ENCODE data around the gene HMSD. TPM values are rescaled to one million over a fixed set of nuclear protein-coding genes. Genes with fewer than 3 reads are reported as not detected.

Gene HMSD
- polyA plus RNA-seq, 3 donors, result not detected

DNA sequence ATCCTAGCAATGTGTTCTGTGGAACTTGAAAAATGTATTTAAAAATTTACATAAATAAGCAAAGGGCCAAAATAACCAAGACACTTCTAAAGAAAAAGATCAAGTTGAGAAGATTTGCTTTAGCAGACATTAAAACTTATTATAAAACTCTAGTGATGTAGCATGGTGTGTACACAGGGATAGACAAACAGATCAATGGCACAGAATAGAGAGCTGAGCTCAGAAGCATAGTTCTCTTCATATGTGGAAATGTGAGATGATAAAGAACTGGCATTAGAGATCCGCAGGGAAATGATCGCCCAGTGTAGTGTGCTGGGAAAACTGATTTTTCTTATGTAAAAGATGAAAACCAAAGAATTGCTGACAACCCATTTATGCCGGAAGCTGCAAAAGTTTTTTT, 60.2 kb downstream of the HMSD start:
- intact Hi-C loops (cut with micrococcal nuclease), result no loop called here
- Histone ChIP-seq H3K36me3 (replicated peaks in 1 of 2; ENCODE audit: control insufficient read depth in 1 of 2, insufficient read depth in 2 of 2, low read length in 2 of 2) (peaks cover 20 to 38% of the 10 kb centered on the region in 2 donors), H3K27ac (ENCODE audit: low read depth in 1 of 2, low read length in 2 of 2) (no peak overlapping the region), H3K79me2 (ENCODE audit: insufficient read depth, low read length) (no peaks in the 10 kb centered on the region), H3K9ac (ENCODE audit: insufficient read depth, low read length, poor library complexity, severe bottlenecking) (no peak overlapping the region), H4K20me1 (ENCODE audit: insufficient read depth, low read length) (no peaks in the 10 kb centered on the region), H3K4me3 (replicated peaks in 1 of 3; ENCODE audit: low read depth in 2 of 3, low read length in 3 of 3) (no peak overlapping the region), H3K9me3 (replicated peaks in 1 of 2; ENCODE audit: control insufficient read depth in 1 of 2, insufficient read depth in 1 of 2, low read length in 2 of 2) (no peaks in the 10 kb centered on the region), H3K27me3 (ENCODE audit: control insufficient read depth in 2 of 2, insufficient read depth in 2 of 2, low read length in 2 of 2) (no peaks in the 10 kb centered on the region), H3K4me2 (replicated peaks; ENCODE audit: extremely low read depth, low read length, poor library complexity, severe bottlenecking) (no peak overlapping the region), H3K4me1 (ENCODE audit: control insufficient read depth in 1 of 2, insufficient read depth in 2 of 2, low read length in 2 of 2) (no peaks in the 10 kb centered on the region), H2AFZ (ENCODE audit: insufficient read depth, low read depth, low read length, poor library complexity, severe bottlenecking) (no peak overlapping the region)
- Mint-ChIP-seq H3K27me3 (ENCODE audit: low read depth in 3 of 3) (no peaks in the 10 kb centered on the region), H3K4me3 (no peak overlapping the region), H3K27ac (no peak overlapping the region), H3K4me1 (no peaks in the 10 kb centered on the region), H3K9me3 (peaks cover 0 to 1% (median 0%) of the 10 kb centered on the region in 7 donors), H3K36me3 (peaks cover 31 to 57% of the 10 kb centered on the region in 2 donors)
- no peak for DNase-seq
- TF ChIP-seq, protein P1, sequence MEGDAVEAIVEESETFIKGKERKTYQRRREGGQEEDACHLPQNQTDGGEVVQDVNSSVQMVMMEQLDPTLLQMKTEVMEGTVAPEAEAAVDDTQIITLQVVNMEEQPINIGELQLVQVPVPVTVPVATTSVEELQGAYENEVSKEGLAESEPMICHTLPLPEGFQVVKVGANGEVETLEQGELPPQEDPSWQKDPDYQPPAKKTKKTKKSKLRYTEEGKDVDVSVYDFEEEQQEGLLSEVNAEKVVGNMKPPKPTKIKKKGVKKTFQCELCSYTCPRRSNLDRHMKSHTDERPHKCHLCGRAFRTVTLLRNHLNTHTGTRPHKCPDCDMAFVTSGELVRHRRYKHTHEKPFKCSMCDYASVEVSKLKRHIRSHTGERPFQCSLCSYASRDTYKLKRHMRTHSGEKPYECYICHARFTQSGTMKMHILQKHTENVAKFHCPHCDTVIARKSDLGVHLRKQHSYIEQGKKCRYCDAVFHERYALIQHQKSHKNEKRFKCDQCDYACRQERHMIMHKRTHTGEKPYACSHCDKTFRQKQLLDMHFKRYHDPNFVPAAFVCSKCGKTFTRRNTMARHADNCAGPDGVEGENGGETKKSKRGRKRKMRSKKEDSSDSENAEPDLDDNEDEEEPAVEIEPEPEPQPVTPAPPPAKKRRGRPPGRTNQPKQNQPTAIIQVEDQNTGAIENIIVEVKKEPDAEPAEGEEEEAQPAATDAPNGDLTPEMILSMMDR (IDR thresholded peaks at IDR 0.05), result no peak
- 94% methylated on average over 3 of the region's 3 CpGs for WGBS (ENCODE audit: insufficient coverage)

Other genes with a start within 250 kb of the HMSD start
- gene SERPINB11, start 246.3 kb upstream of the HMSD start, polyA plus RNA-seq, result not detected
- gene SERPINB7, start 173.9 kb upstream of the HMSD start, polyA plus RNA-seq, result not detected
- 10 to 100 TPM; 14.3 to 60.9 (median 19.9) TPM for gene SERPINB2, start 61.6 kb upstream of the HMSD start, polyA plus RNA-seq
- gene SERPINB10, start 41.3 kb upstream of the HMSD start, polyA plus RNA-seq, result 1 to 10 TPM; 1.3 to 2.0 (median 1.3) TPM
- 100 to 1,000 TPM in 2 of 3 donors, 10 to 100 TPM in 1; 30.3 to 141 (median 115) TPM for gene SERPINB8, start 20.8 kb downstream of the HMSD start, polyA plus RNA-seq
- gene LINC00305, start 199.8 kb downstream of the HMSD start, polyA plus RNA-seq, result not detected